ENCODE measurements around the gene KCNG2. TPM values are rescaled to one million over a fixed set of nuclear protein-coding genes. Genes with fewer than 3 reads are reported as not detected.

KCNG2 gene
- total and polyA plus RNA-seq, 2 of the 13 experiments (the other 11 are each of a cell fraction or from before 2014, with no cell fraction given) = not detected

GRCh38 chr18:79947881-79948610, 150.3 kb downstream of the KCNG2 start:
- in situ Hi-C loops (cut with HindIII; ENCODE audit: extremely low pct_ligation_motif_present, low pct_unique_long_range_greater_than_20kb) = no loop called here
- H3K79me2 ChIP-seq (ENCODE audit: insufficient read depth, low read length) = peaks cover 72% of the 10 kb centered on the region
- H3K27me3 ChIP-seq (ENCODE audit: control insufficient read depth in 1 of 2, insufficient read depth in 2 of 2, low read length in 2 of 2) = no peaks in the 10 kb centered on the region; a peak in 1 of 5 replicates
- ChIA-PET POLR2A (interaction anchor here (0.9 to 2.0 kb wide), 7 partner anchors 13 to 86 kb away, joined by 3 to 16 read pairs (median 6); partner anchors contain the start of genes HSBP1L1, RBFA and TXNL4A), CTCF (ENCODE audit: low intra/inter-chr PET ratio, low total read pairs) (no interaction called here)
- peak overlapping the region; percentile 63 for H3K27ac ChIP-seq (ENCODE audit: extremely low read length, insufficient read depth, low read length)
- ATAC-seq (peak; percentile 28), FAIRE-seq (peak; percentile 81), DNase-seq (ENCODE audit: low spot score) (peak; percentile 63)
- 68% methylated on average over 14 of the region's 15 CpGs for WGBS (ENCODE audit: low lambda C conversion rate)
- H3K9ac ChIP-seq (ENCODE audit: insufficient read depth, low read depth, low read length) = peak overlapping the region; percentile 28
- peaks cover 5 to 12% of the 10 kb centered on the region in 2 experiments; a peak in 4 of 5 replicates for H3K36me3 ChIP-seq (replicated peaks in 1 of 2; ENCODE audit: control insufficient read depth in 1 of 2, insufficient read depth in 2 of 2, low read length in 2 of 2)
- intact Hi-C loops (cut with micrococcal nuclease; ENCODE audit: unreplicated experiment) = no loop called here
- H3K4me1 ChIP-seq (ENCODE audit: insufficient read depth, low read length) = peaks cover 64% of the 10 kb centered on the region
- H4K20me1 ChIP-seq (ENCODE audit: insufficient read depth, low read length) = peaks cover 12% of the 10 kb centered on the region; the same call in 1 of the 2 replicates
- H2AFZ ChIP-seq (ENCODE audit: low read length) = no peak overlapping the region
- H3K4me3 ChIP-seq (replicated peaks in 1 of 3; ENCODE audit: insufficient read depth in 1 of 3, low read depth in 2 of 3, low read length in 3 of 3) = peak overlapping the region in 1 of 3 experiments; percentile 88; a peak in 2 of 6 replicates
- H3K4me2 ChIP-seq (ENCODE audit: low read depth, low read length) = peak overlapping the region; percentile 55
- no peaks in the 10 kb centered on the region for H3K9me3 ChIP-seq (ENCODE audit: low read length)
- no TSS peak for BruUV-seq (replicated peaks)
- 0 out of 2 replicates have a peak, but pooled peaks have one; percentile 47 for TF ChIP-seq HNF1B (CRISPR knock-in tag; IDR thresholded peaks at IDR 0.05)
- TF ChIP-seq GPN1 (CRISPR knock-in tag; IDR thresholded peaks at IDR 0.05; ENCODE audit: borderline replicate concordance) = no peak
- no peak for TF ChIP-seq FOXP1 (IDR thresholded peaks at IDR 0.05)
- peak; percentile 53 for TF ChIP-seq FOXP1 (CRISPR knock-in tag; IDR thresholded peaks at IDR 0.05)
- no peak for TF ChIP-seq FOXA1 (IDR thresholded peaks at IDR 0.05)
- peak; percentile 56; the same call in 1 of the 2 replicates for TF ChIP-seq FOXA1 (CRISPR knock-in tag; IDR thresholded peaks at IDR 0.05)
- TF ChIP-seq TEAD3 (CRISPR knock-in tag; optimal IDR thresholded peaks at IDR 0.05; ENCODE audit: borderline replicate concordance) = peak; percentile 57
- TF ChIP-seq SALL1 (CRISPR knock-in tag; IDR thresholded peaks at IDR 0.05) = peak; percentile 86
- TF ChIP-seq ZNF318 (CRISPR knock-in tag; IDR thresholded peaks at IDR 0.05) = no peak
- no peak for TF ChIP-seq RNF2 (conservative IDR thresholded peaks at IDR 0.05; ENCODE audit: low read depth)
- no peak for TF ChIP-seq SOX6 (IDR thresholded peaks at IDR 0.05)
- peak; percentile 47 for TF ChIP-seq SOX6 (CRISPR knock-in tag; IDR thresholded peaks at IDR 0.05)
- TF ChIP-seq FOXO1 (CRISPR knock-in tag; IDR thresholded peaks at IDR 0.05) = peak; percentile 64; the same call in 1 of the 2 replicates
- no peak for TF ChIP-seq ZNF713 (CRISPR knock-in tag; IDR thresholded peaks at IDR 0.05)

Measured in HepG2 (cell line).